Kidney epithelial cell (primary cell): Measurements from ENCODE around the gene PLA2G6. TPM values are rescaled to one million over a fixed set of nuclear protein-coding genes. Genes with fewer than 3 reads are reported as not detected.

Experiments used
- DNase-seq: peaks from one replicate; pipeline ENCODE4 v3.0.0-alpha.2; 2010; ENCODE audit warnings: low read depth
- H3K27me3 ChIP-seq: 2 replicates; pipeline ENCODE4 v1.6.0; 2011; ENCODE audit warnings: low read length; ENCODE audit not compliant: control insufficient read depth, insufficient read depth
- H3K36me3 ChIP-seq: 2 replicates; pipeline ENCODE4 v1.5.1; 2011; ENCODE audit warnings: low read length; ENCODE audit not compliant: control insufficient read depth, insufficient read depth
- H3K4me3 ChIP-seq: 2 replicates; pipeline ENCODE4 v1.5.1; 2011; ENCODE audit warnings: low read depth, mild to moderate bottlenecking, control low read depth, low read length
- total RNA-seq: library from RNA; depleted of rRNA; stranded (reverse); fragments of >200 nt; gene quantifications from 2 replicates; pipeline ENCODE4 v1.2.3, GENCODE V29; 2015
- TF ChIP-seq, protein P1 (sequence below): IDR thresholded peaks from 2 replicates; pipeline ENCODE4 v1.5.1; 2011; ENCODE audit warnings: mild to moderate bottlenecking, moderate library complexity, low read length, control low read depth, inconsistent platforms; ENCODE audit not compliant: insufficient read depth, poor library complexity, severe bottlenecking

PLA2G6 gene
- total RNA-seq, 1 donor from 2014 or later: 15.5 TPM

DNA sequence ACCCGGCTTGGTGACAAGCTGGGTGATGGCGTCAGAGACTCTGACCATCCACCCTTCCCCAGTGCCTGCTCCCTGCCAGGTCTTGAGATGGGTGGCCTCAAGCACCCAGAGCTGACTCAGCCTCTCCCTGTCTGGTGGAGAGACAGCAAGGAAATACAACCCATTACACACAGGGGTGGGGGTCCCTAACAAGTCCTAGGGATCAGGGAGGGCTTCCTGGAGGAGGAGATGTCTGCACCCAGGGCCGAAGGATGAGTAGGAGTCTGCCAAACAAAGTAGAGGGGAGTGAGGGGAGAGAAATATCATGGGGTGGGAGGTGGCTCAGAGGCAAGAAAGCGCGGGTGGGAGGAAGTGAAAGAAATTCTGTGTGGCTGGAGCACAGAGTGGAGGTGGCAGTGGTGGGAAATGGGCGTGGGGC is 26.9 kb upstream of the PLA2G6 start:
- Histone ChIP-seq H3K27me3 (no peaks in the 10 kb centered on the region), H3K36me3 (no peaks in the 10 kb centered on the region), H3K4me3 (no peak overlapping the region)
- TF ChIP-seq, protein P1, sequence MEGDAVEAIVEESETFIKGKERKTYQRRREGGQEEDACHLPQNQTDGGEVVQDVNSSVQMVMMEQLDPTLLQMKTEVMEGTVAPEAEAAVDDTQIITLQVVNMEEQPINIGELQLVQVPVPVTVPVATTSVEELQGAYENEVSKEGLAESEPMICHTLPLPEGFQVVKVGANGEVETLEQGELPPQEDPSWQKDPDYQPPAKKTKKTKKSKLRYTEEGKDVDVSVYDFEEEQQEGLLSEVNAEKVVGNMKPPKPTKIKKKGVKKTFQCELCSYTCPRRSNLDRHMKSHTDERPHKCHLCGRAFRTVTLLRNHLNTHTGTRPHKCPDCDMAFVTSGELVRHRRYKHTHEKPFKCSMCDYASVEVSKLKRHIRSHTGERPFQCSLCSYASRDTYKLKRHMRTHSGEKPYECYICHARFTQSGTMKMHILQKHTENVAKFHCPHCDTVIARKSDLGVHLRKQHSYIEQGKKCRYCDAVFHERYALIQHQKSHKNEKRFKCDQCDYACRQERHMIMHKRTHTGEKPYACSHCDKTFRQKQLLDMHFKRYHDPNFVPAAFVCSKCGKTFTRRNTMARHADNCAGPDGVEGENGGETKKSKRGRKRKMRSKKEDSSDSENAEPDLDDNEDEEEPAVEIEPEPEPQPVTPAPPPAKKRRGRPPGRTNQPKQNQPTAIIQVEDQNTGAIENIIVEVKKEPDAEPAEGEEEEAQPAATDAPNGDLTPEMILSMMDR: no peak
- DNase-seq: no peak

DNA sequence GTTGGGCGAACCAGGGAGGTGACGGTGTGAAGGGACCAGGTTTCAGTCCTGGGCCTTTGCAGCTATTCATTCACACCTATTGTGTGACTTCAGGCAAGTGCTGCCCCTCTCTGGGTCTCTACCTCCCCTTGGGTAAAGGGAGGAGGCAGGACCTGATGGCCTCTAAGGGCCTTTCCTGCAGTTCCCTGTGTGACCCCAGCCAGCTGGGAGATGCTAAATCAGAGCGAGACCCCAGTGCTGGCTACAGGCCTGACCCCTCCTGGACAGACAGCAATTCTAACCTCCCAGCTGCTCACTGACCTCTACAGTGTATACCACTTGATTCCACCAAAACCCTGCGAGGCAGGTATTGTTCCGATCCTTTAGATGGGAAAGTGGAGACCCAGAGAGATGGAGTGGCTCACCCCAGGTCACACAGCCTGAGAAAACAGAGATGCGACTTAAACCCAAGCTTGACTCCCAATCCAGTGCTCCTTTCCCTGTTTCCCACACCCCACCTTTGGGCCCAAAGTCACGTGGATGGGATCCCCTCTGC is 26.3 kb upstream of the PLA2G6 start:
- Histone ChIP-seq H3K36me3 (no peaks in the 10 kb centered on the region), H3K27me3 (no peaks in the 10 kb centered on the region), H3K4me3 (no peak overlapping the region)
- TF ChIP-seq, protein P1: no peak
- no peak for DNase-seq

DNA sequence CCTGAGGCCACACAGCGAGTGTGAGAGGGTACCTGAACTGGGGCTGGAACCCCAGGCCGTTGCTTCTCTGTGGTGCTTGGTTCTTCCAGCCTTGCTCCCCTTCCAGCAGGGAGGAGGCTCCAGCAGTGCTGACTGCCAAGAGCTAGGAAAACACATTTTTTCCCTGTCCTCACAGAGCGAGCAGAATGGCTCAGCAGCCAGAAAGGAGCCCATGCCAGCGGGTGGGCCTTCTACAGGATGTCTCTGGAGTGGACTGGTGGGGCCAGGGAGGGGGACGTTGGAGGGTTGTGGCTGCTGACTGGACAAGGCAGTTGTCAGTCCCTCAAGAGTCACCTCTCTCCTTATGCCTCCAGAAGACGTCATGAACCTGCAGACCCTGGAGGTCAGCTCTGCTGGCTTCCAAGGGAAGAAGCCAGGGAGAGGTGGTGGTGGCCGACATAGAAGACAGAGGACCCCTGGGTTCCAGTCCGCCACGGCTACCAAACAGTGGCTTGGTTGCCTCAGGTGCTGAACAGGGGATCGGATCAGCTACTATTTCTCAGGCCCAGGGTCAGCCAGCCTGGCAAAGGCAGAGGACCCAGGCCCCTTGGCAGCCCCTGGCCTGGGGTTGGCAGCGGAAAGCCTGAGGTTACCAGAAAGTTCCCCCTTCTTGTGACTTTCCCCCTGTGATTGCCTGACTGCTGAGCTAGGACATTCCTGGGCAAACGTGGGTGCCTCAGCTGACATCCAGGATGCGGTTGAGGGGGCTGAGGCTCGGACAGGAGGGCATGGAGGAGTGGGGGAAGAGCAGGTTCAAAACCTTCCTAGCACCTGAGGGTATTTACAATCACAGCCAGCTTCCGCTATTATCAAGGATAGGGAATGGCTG is 23.9 kb upstream of the PLA2G6 start:
- no peaks in the 10 kb centered on the region for H3K36me3 ChIP-seq
- no peaks in the 10 kb centered on the region for H3K27me3 ChIP-seq
- TF ChIP-seq, protein P1: no peak
- no peak for DNase-seq
- H3K4me3 ChIP-seq: no peak overlapping the region

DNA sequence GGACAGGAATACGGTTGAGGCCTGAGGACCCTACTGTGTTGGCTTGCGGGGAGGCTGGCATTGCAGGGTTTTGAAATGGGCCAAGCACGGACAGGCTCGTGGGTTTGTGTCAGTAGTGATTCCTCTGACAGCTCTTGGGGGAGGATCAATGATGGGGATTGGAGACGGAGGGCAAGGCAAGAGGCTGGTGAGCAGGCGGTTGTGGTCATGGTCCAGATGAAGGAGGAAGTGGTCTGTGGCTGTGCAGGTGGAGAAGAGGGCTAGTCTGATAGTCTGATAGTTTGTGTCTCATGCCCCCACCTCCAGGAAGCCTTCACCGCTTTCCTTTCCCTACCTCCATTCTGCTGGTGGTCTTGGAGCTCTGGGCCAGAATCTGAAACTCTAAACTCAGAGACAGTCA is 23.2 kb upstream of the PLA2G6 start:
- no peak for DNase-seq
- Histone ChIP-seq H3K27me3 (no peaks in the 10 kb centered on the region), H3K36me3 (no peaks in the 10 kb centered on the region), H3K4me3 (no peak overlapping the region)
- TF ChIP-seq, protein P1: no peak

DNA sequence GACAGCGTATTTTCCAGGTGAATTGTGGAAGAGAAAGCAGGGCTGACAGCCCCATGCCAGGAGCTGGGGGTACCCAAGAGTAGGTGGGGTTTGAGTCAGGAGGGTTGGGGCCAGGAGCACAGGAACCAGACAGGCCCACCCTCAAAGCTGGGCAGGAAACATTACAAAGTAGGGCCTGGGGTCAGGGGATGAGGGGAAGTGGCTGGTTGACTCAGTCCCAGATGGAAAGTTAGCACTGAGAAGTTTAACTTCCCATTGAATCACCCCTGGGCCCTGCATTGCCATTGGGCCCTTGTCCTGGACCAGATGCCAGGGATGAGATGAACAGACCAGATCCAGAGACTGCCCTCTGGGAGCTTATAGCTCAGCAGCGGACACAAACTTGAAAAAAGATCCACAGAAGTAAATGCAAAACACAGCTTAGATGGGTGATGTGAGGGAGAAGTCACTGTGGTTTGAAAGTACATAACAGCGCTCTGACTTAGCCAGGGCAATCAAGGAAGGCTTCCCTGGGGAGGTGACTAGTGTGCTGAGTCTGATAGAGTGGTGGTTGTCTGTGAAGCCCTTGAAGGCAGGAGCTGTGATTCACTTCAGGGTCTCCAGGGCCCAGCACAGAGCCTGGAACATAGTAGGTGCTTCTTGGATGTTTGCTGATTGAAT is 22.4 kb upstream of the PLA2G6 start:
- no peak for DNase-seq
- Histone ChIP-seq H3K36me3 (no peaks in the 10 kb centered on the region), H3K27me3 (no peaks in the 10 kb centered on the region), H3K4me3 (no peak overlapping the region)
- TF ChIP-seq, protein P1: no peak
